ENCODE data around the gene DPAGT1.

GRCh38 chr11:119084663-119085436, 16.8 kb downstream of the DPAGT1 start, which contains the start of gene HMBS:
- no peak for TF ChIP-seq CTCF (IDR thresholded peaks at IDR 0.05)
- no peak for TF ChIP-seq POLR2A (IDR thresholded peaks at IDR 0.05)
